GM12801 (cell line): ENCODE data around the gene PLA2G12A.

Experiments used
- TF ChIP-seq, protein P1 (sequence below): IDR thresholded peaks from one replicate; pipeline ENCODE4 v1.5.1; 2011; ENCODE audit warnings: control low read depth; ENCODE audit not compliant: insufficient read length; ENCODE audit errors: extremely low read depth

Gene PLA2G12A

DNA sequence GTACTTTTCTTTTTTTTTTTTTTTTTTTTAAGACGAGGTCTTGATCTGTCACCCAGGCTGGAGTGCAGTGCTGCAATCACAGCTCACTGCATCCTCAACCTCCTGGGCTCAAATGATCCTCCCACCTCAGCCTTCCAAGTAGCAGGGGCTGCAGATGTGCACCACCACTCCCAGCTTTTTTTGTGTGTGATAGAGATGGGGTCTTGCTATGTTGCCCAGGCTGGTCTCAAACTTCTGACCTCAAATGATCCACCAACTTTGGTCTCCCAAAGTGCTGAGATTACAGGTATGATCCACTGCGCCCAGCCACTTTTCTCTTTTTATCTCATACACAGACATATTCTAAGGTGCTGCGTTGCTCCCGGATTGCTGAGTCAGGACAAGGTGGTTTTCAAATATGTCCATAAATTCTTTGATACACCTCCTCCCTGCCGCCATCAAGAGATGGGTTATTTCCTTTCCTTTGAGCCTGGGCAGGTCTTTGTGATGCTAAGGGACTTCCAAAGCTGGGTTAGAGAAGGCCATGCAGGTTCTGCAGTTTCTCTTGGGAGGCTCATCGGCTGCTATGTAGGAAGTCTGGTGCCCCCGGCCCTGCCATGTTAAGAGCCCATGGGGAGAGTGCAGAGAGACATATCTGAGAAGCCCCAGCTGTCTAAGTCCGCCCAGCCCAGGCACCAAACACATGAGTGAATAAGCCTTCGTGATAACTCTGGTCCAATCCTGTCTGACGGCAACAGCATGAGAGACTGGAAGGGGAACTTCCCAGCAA is 8.4 kb upstream of the PLA2G12A start:
- TF ChIP-seq, protein P1, sequence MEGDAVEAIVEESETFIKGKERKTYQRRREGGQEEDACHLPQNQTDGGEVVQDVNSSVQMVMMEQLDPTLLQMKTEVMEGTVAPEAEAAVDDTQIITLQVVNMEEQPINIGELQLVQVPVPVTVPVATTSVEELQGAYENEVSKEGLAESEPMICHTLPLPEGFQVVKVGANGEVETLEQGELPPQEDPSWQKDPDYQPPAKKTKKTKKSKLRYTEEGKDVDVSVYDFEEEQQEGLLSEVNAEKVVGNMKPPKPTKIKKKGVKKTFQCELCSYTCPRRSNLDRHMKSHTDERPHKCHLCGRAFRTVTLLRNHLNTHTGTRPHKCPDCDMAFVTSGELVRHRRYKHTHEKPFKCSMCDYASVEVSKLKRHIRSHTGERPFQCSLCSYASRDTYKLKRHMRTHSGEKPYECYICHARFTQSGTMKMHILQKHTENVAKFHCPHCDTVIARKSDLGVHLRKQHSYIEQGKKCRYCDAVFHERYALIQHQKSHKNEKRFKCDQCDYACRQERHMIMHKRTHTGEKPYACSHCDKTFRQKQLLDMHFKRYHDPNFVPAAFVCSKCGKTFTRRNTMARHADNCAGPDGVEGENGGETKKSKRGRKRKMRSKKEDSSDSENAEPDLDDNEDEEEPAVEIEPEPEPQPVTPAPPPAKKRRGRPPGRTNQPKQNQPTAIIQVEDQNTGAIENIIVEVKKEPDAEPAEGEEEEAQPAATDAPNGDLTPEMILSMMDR = no peak

DNA sequence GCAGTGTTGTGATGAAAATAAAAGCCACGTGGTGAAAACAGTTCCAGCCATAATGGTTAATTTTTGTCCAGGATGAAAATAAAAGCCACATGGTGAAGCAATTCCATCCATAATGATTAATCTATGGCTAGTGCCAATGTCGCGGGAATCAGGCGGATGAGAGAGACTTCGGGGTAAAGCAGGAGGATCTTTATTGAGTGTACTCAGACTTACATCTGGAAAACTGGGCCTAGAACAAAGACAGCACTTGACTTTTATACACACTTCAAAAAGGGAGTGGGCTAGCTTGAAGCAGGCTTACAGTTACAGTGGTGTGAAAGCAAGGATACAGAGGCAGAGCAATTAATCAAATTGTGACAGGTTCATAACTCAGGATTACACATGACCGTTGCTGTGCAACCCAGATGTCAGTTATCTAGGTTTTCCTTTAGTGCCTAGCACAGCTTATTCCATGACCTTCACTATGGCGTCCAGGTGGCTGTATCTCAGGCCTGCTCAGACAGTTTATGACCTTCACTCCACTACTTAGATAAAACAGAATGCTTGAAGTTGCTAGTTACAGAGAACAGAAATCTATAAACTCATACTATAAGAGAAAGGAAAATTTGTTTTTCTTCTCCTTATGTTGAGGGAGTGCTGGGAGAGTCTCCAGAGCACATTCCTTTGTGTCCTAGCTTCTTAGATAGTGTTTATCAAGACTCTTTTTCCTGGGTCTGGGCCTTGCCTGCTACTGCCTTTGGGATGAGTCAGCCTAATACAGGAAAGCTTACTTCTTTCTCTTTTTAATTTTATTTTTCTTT is 5.9 kb upstream of the PLA2G12A start:
- TF ChIP-seq, protein P1 = no peak

DNA sequence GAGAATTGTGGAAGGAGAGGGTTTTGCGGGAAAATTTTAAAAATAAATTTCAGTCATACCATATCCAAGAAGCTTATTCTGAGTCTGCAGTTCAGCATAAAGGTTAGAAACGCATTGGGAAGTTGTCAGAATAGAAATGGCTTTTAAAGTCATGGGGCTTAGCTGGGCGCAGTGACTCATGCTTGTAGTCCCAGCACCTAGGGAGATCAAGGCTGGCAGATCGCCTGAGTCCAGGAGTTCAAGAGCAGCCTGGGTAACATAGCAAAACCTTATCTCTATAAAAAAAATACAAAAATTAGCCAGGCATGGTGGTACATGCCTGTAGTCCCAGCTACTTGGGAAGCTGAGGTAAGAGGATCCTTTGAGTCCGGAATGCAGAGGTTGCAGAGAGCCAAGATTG is 3.9 kb upstream of the PLA2G12A start:
- TF ChIP-seq, protein P1 = no peak

DNA sequence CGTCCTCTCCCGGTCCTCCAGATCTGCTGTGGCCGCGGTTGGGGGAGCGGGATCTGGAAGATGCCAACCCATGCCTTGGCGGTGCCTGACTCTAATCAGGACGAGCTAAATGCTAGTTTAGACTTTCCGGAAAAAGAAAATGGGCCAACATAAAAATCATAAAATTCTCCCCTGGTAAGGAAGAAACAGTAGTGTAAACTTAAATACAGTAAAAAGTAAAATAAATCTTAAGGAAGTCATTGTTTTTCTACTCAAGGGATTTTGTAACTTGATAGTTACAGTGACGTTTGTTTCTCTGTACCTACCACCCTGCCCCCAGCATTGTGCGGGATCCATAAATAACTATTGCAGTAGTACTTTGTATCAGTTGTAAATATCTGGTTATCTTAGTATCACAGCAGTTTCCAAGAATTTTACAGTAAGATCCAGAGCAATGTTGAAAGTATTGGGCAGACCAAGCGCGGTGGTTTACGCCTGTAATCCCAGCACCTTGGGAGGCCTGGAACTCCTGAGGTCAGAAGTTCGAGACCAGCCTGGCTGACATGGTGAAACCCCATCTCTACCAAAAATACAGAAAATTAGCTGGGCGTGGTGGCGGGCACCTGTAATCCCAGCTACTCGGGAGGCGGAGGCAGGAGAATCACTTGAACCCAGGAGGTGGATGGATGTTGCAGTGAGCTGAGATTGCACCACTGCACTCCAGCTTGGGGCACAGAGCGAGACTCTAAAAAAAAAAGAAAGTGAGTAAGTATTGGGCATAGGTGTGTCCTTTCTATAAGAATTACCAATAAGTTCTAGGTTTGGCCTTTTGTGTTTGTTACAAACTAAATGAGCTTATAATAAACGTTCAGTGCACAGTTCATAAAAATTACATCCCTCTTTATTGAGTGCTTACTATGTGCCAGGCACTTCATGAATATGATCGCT is 1.0 kb upstream of the PLA2G12A start:
- TF ChIP-seq, protein P1 = no peak

DNA sequence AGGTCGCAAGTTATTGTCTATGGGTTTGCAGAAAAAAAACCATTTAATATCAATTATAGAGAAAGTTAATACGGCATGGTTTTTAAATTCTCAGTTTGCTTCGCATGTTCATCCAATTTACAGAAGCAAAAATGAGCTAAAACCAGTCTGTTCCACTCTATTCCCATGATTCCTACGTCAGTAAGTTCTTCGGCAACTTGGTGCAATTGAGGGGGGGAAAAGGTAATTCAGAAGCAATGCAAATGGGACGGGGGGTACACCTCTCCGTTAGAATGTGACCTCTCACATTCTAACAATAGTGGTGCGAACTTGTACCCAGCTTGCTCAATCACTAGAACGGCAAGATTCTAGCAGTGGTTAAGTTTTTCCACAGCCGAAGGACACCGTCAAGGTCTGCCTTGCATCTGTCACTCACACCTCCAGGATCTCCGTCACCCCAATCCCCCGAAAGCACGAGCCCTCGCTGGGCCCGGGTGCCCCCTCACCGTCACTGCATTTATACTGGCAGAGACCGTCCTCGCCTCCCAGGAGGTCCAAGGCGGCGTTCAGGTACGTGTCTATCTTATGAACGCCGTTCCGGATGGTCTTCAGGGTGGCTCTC is 653 bp downstream of the PLA2G12A start:
- TF ChIP-seq, protein P1 = no peak

DNA sequence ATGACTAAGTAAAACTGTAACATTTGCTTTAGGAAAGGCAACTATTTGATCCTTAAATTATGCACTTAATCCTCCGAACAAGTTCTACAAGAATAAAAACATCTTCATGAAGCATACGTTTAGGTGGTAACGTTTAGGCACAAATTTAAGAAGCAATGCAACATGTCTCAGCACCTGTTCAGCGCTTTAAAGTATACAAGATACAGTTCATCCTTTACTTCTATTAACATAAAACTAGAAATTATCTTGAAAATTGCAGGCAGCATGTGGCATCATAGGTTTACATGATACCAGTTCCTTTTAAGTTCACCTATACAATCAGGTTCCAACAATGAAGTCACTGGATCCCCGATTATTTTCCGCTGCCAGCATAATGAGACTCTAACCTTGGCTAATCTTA is 1.5 kb downstream of the PLA2G12A start:
- TF ChIP-seq, protein P1 = no peak
